NCI-H69 (cell line): ENCODE results near the gene CASTOR1.

Experiments
- DNase-seq: peaks from one replicate; lab custom pipeline; 2025; lab: John Stamatoyannopoulos, UW

The CASTOR1 gene

GRCh38 chr22:30245181-30245984, 43.9 kb downstream of the CASTOR1 start:
- no peak for DNase-seq

- DNase-seq: no peak
Observed at GRCh38 chr22:30244641-30245040, 44.7 kb downstream of the CASTOR1 start.

DNA sequence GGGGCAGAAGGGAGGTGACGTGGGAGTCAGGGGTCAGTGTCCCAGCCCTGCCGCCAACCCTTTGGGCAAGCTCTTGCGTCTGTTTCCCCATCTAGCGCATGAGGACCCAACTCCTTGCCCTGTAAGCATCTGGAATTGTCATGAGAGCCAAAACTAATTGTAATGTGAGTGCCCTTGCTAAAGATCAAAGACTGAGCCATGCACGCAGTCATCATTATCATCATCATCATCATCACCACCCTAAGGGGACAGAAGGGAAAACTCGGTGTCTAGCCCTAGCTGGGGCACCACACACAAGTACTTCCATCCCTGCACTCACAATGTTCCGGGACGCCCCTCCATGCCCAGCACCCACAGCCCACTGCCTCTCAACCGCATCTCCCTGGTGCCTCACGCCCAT, 45.2 kb downstream of the CASTOR1 start:
- DNase-seq: no peak

DNA sequence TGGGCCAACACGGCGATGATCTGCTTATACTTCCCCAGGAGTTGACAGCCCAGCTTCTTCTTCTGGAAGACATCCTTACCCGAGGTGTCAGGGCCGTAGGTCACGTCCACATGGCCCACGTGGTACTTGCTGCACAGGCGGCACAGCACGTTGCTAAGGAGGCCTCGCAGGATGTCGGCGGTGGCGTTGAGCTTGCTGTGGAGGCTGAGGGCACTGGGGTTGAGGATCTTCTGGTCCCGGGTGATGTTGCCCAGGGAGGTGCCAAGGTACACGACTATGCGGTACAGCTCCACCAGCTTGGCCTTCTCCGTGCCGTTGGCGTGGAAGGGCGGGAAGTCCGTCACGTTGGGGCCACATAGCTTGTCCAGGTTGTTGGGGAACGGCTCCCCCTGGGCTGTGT, 45.6 kb downstream of the CASTOR1 start:
- no peak for DNase-seq

GRCh38 chr22:30241576-30242371, 47.5 kb downstream of the CASTOR1 start:
- DNase-seq: no peak

GRCh38 chr22:30240541-30241417, 48.5 kb downstream of the CASTOR1 start:
- no peak for DNase-seq

GRCh38 chr22:30239488-30240405, 49.6 kb downstream of the CASTOR1 start:
- no peak for DNase-seq

DNA sequence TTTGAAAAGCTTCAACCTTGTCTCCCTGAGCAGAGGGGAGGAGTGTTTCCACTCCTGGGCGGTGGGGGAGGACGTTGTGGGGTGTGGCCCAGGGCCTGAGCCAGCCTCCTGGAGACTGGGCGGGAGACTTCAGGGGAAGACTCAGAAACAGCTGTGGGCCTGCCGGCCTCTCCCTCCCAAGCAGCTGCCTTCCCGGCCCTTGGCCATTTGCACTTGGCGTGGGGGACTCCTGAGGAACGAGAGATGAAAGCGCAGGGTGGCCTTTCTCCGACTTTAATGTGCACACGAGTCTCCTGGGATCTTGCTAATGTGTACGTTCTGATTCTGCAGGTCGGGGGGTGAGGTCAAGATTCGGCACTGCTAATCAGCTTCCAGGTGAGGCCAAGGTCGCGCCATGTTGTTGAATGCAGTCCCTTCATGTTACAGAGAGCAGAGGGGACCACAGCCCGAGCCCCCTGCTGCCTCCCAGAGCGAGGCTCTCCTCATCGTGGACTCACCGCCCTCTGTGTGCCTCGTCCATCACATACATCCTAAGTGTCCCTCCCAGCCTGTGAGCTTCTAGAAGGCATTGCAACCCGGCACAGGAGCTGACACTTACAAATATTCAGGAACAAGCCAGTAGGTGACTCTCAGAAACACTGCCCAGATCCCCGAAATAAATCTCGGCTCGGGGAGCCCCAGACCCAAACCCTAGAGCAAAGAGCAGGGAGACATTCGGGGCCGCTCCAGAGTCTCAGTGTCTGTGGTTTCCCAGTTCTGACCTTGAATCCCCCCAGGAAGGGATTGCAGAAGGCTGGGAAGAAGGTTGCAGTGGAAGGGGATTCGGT, 50.4 kb downstream of the CASTOR1 start:
- DNase-seq: peak; percentile 19

DNA sequence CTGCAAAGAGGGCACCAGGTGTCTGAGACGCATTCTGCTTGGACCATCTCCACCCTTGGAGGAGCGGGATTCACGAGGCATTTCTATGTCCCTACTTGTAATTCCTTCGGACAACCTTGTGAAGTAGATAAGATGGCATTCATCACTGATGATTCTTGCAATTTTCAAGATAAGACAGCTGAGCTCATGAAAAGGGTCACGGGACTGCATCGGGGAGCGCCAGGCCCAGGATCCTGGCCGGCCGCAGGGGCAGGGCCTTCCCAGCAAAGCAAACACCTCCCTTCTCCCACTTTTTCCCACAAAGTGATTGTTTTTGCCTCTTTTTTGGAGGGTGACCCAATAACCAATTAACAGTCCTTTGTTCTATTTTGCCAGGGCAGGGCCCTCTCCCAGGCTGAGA, 51.2 kb downstream of the CASTOR1 start:
- DNase-seq: no peak

DNA sequence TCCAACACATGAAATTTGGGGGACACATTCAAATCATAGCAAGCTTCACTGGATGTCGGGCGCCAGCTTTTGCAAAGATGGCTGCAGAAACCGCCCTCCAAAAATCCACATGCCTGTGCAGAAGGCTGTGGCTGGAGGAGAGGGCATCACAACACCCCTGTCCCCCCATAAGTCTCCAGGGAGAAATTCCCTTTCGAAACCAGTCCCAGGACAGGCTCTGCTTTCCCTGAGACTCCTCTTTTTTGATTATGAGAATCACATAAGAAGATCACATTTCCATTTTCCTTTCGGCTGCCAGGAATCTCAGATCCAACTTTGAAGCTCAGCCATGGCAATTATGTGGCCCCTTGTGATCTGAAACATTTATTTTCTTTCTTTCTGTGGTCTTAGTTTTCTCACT, 52.4 kb downstream of the CASTOR1 start:
- DNase-seq: no peak

DNA sequence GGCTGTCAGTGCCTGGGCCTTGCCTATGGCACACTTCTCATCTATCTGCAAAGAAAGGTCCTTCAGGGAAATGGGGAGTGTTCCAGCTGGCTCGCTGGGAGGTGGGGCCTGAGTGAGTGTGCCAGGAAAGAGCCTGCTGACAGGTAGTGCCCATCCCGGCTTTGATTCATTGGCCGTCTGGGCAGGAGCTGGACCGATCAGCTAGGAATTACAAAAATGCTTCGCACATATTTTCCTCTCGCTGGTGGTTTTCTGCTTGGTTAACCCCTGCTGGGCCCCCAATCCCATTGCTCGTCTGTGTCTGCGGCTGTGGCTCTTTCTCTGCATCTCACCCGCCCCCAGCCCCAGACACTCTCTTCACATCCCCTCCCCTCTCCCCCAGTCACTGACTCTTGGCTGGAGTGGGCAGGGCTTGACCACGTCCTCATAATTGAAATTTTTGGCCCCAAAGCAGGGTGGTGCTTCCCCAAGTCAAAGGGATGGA, 53.6 kb downstream of the CASTOR1 start:
- no peak for DNase-seq
